ENCODE results near the gene SAMD3.
"Not testable (repeated sequence)": the region's sequence is repeated elsewhere in the genome, so short reads cannot be mapped to it uniquely, and the experiment has no call there.

The SAMD3 gene

GRCh38 chr6:130170160-130170559 lies 52.6 kb downstream of the SAMD3 start:
- DNase-seq: not testable (repeated sequence)

- no peak for DNase-seq
Measured at GRCh38 chr6:130167655-130168054, 55.1 kb downstream of the SAMD3 start.

GRCh38 chr6:130164251-130164650 lies 58.5 kb downstream of the SAMD3 start:
- no peak for DNase-seq

- DNase-seq: no peak
Measured at GRCh38 chr6:130163266-130163665, 59.5 kb downstream of the SAMD3 start.

GRCh38 chr6:130162421-130162820 lies 60.3 kb downstream of the SAMD3 start:
- no peak for DNase-seq

- DNase-seq: no peak
Measured at GRCh38 chr6:130161683-130162404, 60.9 kb downstream of the SAMD3 start.

GRCh38 chr6:130159956-130160355 lies 62.8 kb downstream of the SAMD3 start:
- no peak for DNase-seq

GRCh38 chr6:130158548-130158947 lies 64.2 kb downstream of the SAMD3 start:
- no peak for DNase-seq

GRCh38 chr6:130158056-130158455 lies 64.7 kb downstream of the SAMD3 start:
- DNase-seq: no peak

- no peak for DNase-seq
Measured at GRCh38 chr6:130156908-130157307, 65.8 kb downstream of the SAMD3 start.

- no peak for DNase-seq
Measured at GRCh38 chr6:130152908-130153510, 69.7 kb downstream of the SAMD3 start.

- no peak for DNase-seq
Measured at GRCh38 chr6:130150906-130151305, 71.8 kb downstream of the SAMD3 start.

- DNase-seq: not testable (repeated sequence)
Measured at GRCh38 chr6:130149016-130149415, 73.7 kb downstream of the SAMD3 start.

- no peak for DNase-seq
Measured at GRCh38 chr6:130148181-130148580, 74.6 kb downstream of the SAMD3 start.

GRCh38 chr6:130147111-130147510 lies 75.6 kb downstream of the SAMD3 start:
- DNase-seq: no peak

- no peak for DNase-seq
Measured at GRCh38 chr6:130143709-130144108, 79.0 kb downstream of the SAMD3 start.

- no peak for DNase-seq
Measured at GRCh38 chr6:130140084-130140483, 82.7 kb downstream of the SAMD3 start.

- DNase-seq: no peak
Measured at GRCh38 chr6:130138909-130139242, 83.9 kb downstream of the SAMD3 start.

- no peak for DNase-seq
Measured at GRCh38 chr6:130138116-130138908, 84.4 kb downstream of the SAMD3 start.

- DNase-seq: no peak
Measured at GRCh38 chr6:130136798-130137197, 86.0 kb downstream of the SAMD3 start.

- no peak for DNase-seq
Measured at GRCh38 chr6:130134582-130134981, 88.2 kb downstream of the SAMD3 start.

GRCh38 chr6:130132286-130132701 lies 90.5 kb downstream of the SAMD3 start:
- DNase-seq: no peak

GRCh38 chr6:130129762-130130246 lies 92.9 kb downstream of the SAMD3 start:
- no peak for DNase-seq

- no peak for DNase-seq
Measured at GRCh38 chr6:130128326-130128725, 94.4 kb downstream of the SAMD3 start.
